SK-N-SH (cell line): ENCODE results near the gene FOXL2NB. TPM values are rescaled to one million over a fixed set of nuclear protein-coding genes. Genes with fewer than 3 reads are reported as not detected.
A peak's percentile ranks its signal among the peaks of the same experiment; 100 is the strongest.

Source experiments
- CTCF ChIA-PET: fragments of 300-600, 350-600 bp; formaldehyde crosslinking; extraction: SDS; loops from one replicate; lab custom pipeline; 2021; lab: Yijun Ruan, JAX
- POLR2A ChIA-PET: fragments of 350-600 bp; sonication (Branson Sonifier 250); formaldehyde crosslinking; extraction: SDS; loops from one replicate; lab custom pipeline; 2020; ENCODE audit warnings: antibody characterized with exemption, inconsistent platforms; lab: Yijun Ruan, JAX
- DNase-seq: peaks from one replicate; pipeline ENCODE4 v3.0.0; 2012
- H2AFZ ChIP-seq: fragments of 200-600 bp; sonication (generic); 2 replicates; pipeline ENCODE4 v1.8.1; 2016; ENCODE audit warnings: antibody characterized with exemption, mild to moderate bottlenecking, low read depth
- H3F3A ChIP-seq: fragments of 200-600 bp; sonication (generic); replicated peaks from 2 replicates; pipeline ENCODE3; 2016; ENCODE audit warnings: antibody characterized with exemption, mild to moderate bottlenecking; ENCODE audit not compliant: insufficient read depth
- H3K27ac ChIP-seq, 2 experiments: fragments of 200-500 bp in 1 of 2; fragments of 200-600 bp in 1 of 2; sonication (Bioruptor generic) in 1 of 2; sonication (generic), shearing (Covaris generic) in 1 of 2; 2 replicates each; pipeline versions ENCODE4 v1.5.1 to v1.6.1; 2014 to 2016; ENCODE audit warnings: low read depth in 2 of 2, inconsistent platforms in 1 of 2, low read length in 1 of 2, mild to moderate bottlenecking in 1 of 2, mixed read lengths in 1 of 2
- H3K27me3 ChIP-seq: fragments of 200-600 bp; sonication (generic), shearing (Covaris generic); 2 replicates; pipeline ENCODE4 v1.6.1; 2016; ENCODE audit warnings: mixed run types; ENCODE audit not compliant: insufficient read depth
- H3K36me3 ChIP-seq, 2 experiments: fragments of 200-500 bp in 1 of 2; fragments of 200-600 bp in 1 of 2; sonication (Bioruptor generic) in 1 of 2; sonication (generic) in 1 of 2; replicated peaks in 1 of 2; 2 replicates each; pipeline versions ENCODE3 to v1.5.1; 2014 to 2016; ENCODE audit warnings: low read length in 1 of 2, mild to moderate bottlenecking in 1 of 2; ENCODE audit not compliant: insufficient read depth in 2 of 2, control insufficient read depth in 1 of 2
- H3K4me1 ChIP-seq, 2 experiments: fragments of 200-500 bp in 1 of 2; fragments of 200-600 bp in 1 of 2; sonication (Bioruptor generic) in 1 of 2; sonication (generic), shearing (Covaris generic) in 1 of 2; 2 replicates each; pipeline versions ENCODE4 v1.5.1 to v1.6.1; 2014 to 2016; ENCODE audit warnings: low read depth in 1 of 2, low read length in 1 of 2, mixed run types in 1 of 2; ENCODE audit not compliant: insufficient read depth in 2 of 2, control insufficient read depth in 1 of 2
- H3K4me2 ChIP-seq: fragments of 200-600 bp; sonication (generic), shearing (Covaris generic); 2 replicates; pipeline ENCODE4 v1.6.1; 2017; ENCODE audit warnings: mixed run types
- H3K4me3 ChIP-seq, 2 experiments: fragments of 200-500 bp in 1 of 2; fragments of 200-600 bp in 1 of 2; sonication (Bioruptor generic) in 1 of 2; sonication (generic), shearing (Covaris generic) in 1 of 2; 2 replicates each; pipeline versions ENCODE4 v1.5.1 to v1.8.1; 2014 to 2016; ENCODE audit warnings: low read depth in 2 of 2, inconsistent platforms in 1 of 2, low read length in 1 of 2, mild to moderate bottlenecking in 1 of 2, mixed read lengths in 1 of 2, moderate library complexity in 1 of 2
- H3K79me2 ChIP-seq: fragments of 200-600 bp; sonication (generic); 2 replicates; pipeline ENCODE4 v1.8.1; 2017; ENCODE audit warnings: mild to moderate bottlenecking; ENCODE audit not compliant: insufficient read depth
- H3K9ac ChIP-seq: fragments of 200-600 bp; sonication (generic); 2 replicates; pipeline ENCODE4 v1.6.1; 2017; ENCODE audit warnings: mixed run types
- H3K9me2 ChIP-seq: fragments of 200-600 bp; sonication (generic); 2 replicates; pipeline ENCODE4 v1.6.1; 2017; ENCODE audit warnings: mixed run types
- H3K9me3 ChIP-seq: fragments of 200-600 bp; sonication (generic); 2 replicates; pipeline ENCODE4 v1.6.1; 2017; ENCODE audit warnings: mixed run types, mild to moderate bottlenecking, moderate library complexity
- H4K20me1 ChIP-seq: fragments of 200-600 bp; sonication (generic); 2 replicates; pipeline ENCODE4 v1.6.1; 2017; ENCODE audit warnings: mild to moderate bottlenecking, mixed run types; ENCODE audit not compliant: insufficient read depth
- CHD2 ChIP-seq: fragments of 150-350 bp; IDR thresholded peaks from 2 replicates; pipeline ENCODE4 v1.6.1; 2018; ENCODE audit warnings: low read length; ENCODE audit not compliant: partially characterized antibody
- ELF1 ChIP-seq: IDR thresholded peaks from 2 replicates; pipeline ENCODE4 v1.4.0; 2012
- EP300 ChIP-seq, 2 experiments: IDR thresholded peaks; 2 replicates each; pipeline versions ENCODE4 v1.4.0 to v1.6.1; 2012; ENCODE audit warnings: borderline replicate concordance in 1 of 2, low read depth in 1 of 2, low read length in 1 of 2
- EZH2phosphoT487 ChIP-seq: fragments of 200-600 bp; sonication (generic); IDR thresholded peaks from 2 replicates; pipeline ENCODE4 v1.6.1; 2017; ENCODE audit warnings: low read depth, mixed run types, mild to moderate bottlenecking, antibody characterized with exemption, moderate library complexity, borderline replicate concordance
- FOXJ3 ChIP-seq: sonication (generic); formaldehyde crosslinking; IDR thresholded peaks from 2 replicates; pipeline ENCODE4 v1.5.1; 2020; ENCODE audit warnings: mild to moderate bottlenecking, missing genetic modification reagents
- FOXM1 ChIP-seq: IDR thresholded peaks from 2 replicates; pipeline ENCODE4 v1.4.0; 2012; ENCODE audit warnings: low read depth, mild to moderate bottlenecking
- GATA2 ChIP-seq: sonication (generic); formaldehyde crosslinking; IDR thresholded peaks from 2 replicates; pipeline ENCODE4 v1.5.0; 2020; ENCODE audit warnings: mild to moderate bottlenecking, missing genetic modification reagents
- JUND ChIP-seq: IDR thresholded peaks from 2 replicates; pipeline ENCODE4 v1.4.0; 2012
- MAX ChIP-seq: IDR thresholded peaks from 2 replicates; pipeline ENCODE4 v1.4.0; 2012; ENCODE audit warnings: low read depth
- MEF2A ChIP-seq: IDR thresholded peaks from 2 replicates; pipeline ENCODE4 v1.4.0; 2012; ENCODE audit warnings: low read depth, borderline replicate concordance
- MXI1 ChIP-seq: IDR thresholded peaks from 2 replicates; pipeline ENCODE4 v1.6.1; 2012; ENCODE audit warnings: mild to moderate bottlenecking, low read depth, low read length, improper control_type of control experiment
- NFIC ChIP-seq: IDR thresholded peaks from 2 replicates; pipeline ENCODE4 v1.4.0; 2012; ENCODE audit warnings: borderline replicate concordance
- NRF1 ChIP-seq: IDR thresholded peaks from 2 replicates; pipeline ENCODE4 v1.6.1; 2012; ENCODE audit warnings: low read depth, mild to moderate bottlenecking, low read length
- PBX3 ChIP-seq: IDR thresholded peaks from 2 replicates; pipeline ENCODE4; 2012
- POLR2AphosphoS5 ChIP-seq: IDR thresholded peaks from 2 replicates; pipeline ENCODE4 v1.6.1; 2012; ENCODE audit warnings: low read depth, low read length
- RXRA ChIP-seq: IDR thresholded peaks from 2 replicates; pipeline ENCODE4 v1.4.0; 2012; ENCODE audit warnings: low read depth, mild to moderate bottlenecking, borderline replicate concordance
- SIN3A ChIP-seq: IDR thresholded peaks from 2 replicates; pipeline ENCODE4 v1.6.1; 2012; ENCODE audit warnings: low read depth, mild to moderate bottlenecking, low read length, moderate library complexity, borderline replicate concordance
- SMC3 ChIP-seq: IDR thresholded peaks from 2 replicates; pipeline ENCODE4 v1.6.1; 2012; ENCODE audit warnings: low read depth, low read length, improper control_type of control experiment
- TAF1 ChIP-seq: IDR thresholded peaks from 2 replicates; pipeline ENCODE4 v1.6.1; 2012; ENCODE audit warnings: low read depth, mild to moderate bottlenecking, low read length, moderate library complexity, borderline replicate concordance
- TCF12 ChIP-seq: IDR thresholded peaks from 2 replicates; pipeline ENCODE4 v1.4.0; 2012
- YY1 ChIP-seq: IDR thresholded peaks from 2 replicates; pipeline ENCODE4 v1.4.0; 2012; ENCODE audit warnings: low read depth, mild to moderate bottlenecking
- ZBTB33 ChIP-seq: IDR thresholded peaks from 2 replicates; pipeline ENCODE4 v1.4.0; 2012; ENCODE audit warnings: low read depth, borderline replicate concordance
- WGBS: methylation state at CpG from one replicate; pipeline ENCODE4 v1.1.6; 2017; ENCODE audit warnings: low lambda C conversion rate; 5-methylcytosine and 5-hydroxymethylcytosine counted together
- polyA plus RNA-seq, 3 experiments: library from polyadenylated mRNA; depleted of rRNA; stranded (reverse); fragments of >200 nt; gene quantifications; 2 replicates each; pipeline ENCODE4 v1.2.3, GENCODE V29; 2012
- TF ChIP-seq, protein P1 (sequence below): fragments of 200-600 bp; sonication (generic); IDR thresholded peaks from 2 replicates; pipeline ENCODE4 v1.6.1; 2017; ENCODE audit warnings: antibody characterized with exemption, mild to moderate bottlenecking, moderate library complexity
- TF ChIP-seq, protein P2 (sequence below): IDR thresholded peaks from 2 replicates; pipeline ENCODE4 v1.6.1; 2012; ENCODE audit warnings: mild to moderate bottlenecking, low read depth, low read length, moderate library complexity

The FOXL2NB gene
- polyA plus RNA-seq, 1 of the 3 experiments (the other 2 are of a cell fraction), result not detected

GRCh38 chr3:138915503-138916498 lies 31.2 kb upstream of the FOXL2NB start:
- Histone ChIP-seq H3K36me3 (no peaks in the 10 kb centered on the region), H3K9me2 (no peaks in the 10 kb centered on the region), H3K9ac (peak overlapping the region; percentile 82), H3K9me3 (no peaks in the 10 kb centered on the region), H2AFZ (peak overlapping the region; percentile 99), H4K20me1 (no peaks in the 10 kb centered on the region), H3K4me2 (peak overlapping the region; percentile 97), H3K4me1 (peaks cover 0 to 3% of the 10 kb centered on the region in 2 experiments; a peak in 1 of 4 replicates), H3K4me3 (peak overlapping the region; percentile 64 to 91), H3K27me3 (no peaks in the 10 kb centered on the region), H3K27ac (peak overlapping the region in 1 of 2 experiments; percentile 76; a peak in 2 of 4 replicates), H3K79me2 (no peaks in the 10 kb centered on the region), H3F3A (no peaks in the 10 kb centered on the region)
- CTCF ChIA-PET, result interaction anchor here (0.6 to 15.8 kb wide), 147 partner anchors 8 to 834 kb away, joined by 3 to 298 read pairs (median 5); partner anchors contain the start of genes CEP70, ESYT3, FAIM and PIK3CB
- POLR2A ChIA-PET, result interaction anchor here (1.0 to 2.5 kb wide), 2 partner anchors 217 to 322 kb away, joined by 3 to 15 read pairs; partner anchors contain the start of gene CEP70
- whole genome bisulfite sequencing, result 1% methylated on average over 33 of the region's 68 CpGs
- DNase-seq, result peak; percentile 93
- TF ChIP-seq RXRA, result no peak
- TF ChIP-seq TAF1, result peak; percentile 48
- no peak for TF ChIP-seq FOXJ3
- TF ChIP-seq POLR2AphosphoS5, result no peak
- no peak for TF ChIP-seq MXI1
- peak; percentile 12; the same call in 1 of the 2 replicates for TF ChIP-seq NRF1
- no peak for TF ChIP-seq MAX
- no peak; the same call in 1 of the 2 replicates for TF ChIP-seq NFIC
- TF ChIP-seq SIN3A, result no peak
- TF ChIP-seq, protein P1, sequence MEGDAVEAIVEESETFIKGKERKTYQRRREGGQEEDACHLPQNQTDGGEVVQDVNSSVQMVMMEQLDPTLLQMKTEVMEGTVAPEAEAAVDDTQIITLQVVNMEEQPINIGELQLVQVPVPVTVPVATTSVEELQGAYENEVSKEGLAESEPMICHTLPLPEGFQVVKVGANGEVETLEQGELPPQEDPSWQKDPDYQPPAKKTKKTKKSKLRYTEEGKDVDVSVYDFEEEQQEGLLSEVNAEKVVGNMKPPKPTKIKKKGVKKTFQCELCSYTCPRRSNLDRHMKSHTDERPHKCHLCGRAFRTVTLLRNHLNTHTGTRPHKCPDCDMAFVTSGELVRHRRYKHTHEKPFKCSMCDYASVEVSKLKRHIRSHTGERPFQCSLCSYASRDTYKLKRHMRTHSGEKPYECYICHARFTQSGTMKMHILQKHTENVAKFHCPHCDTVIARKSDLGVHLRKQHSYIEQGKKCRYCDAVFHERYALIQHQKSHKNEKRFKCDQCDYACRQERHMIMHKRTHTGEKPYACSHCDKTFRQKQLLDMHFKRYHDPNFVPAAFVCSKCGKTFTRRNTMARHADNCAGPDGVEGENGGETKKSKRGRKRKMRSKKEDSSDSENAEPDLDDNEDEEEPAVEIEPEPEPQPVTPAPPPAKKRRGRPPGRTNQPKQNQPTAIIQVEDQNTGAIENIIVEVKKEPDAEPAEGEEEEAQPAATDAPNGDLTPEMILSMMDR, result peak; percentile 82
- no peak for TF ChIP-seq EZH2phosphoT487
- peak; percentile 84 for TF ChIP-seq SMC3
- TF ChIP-seq, protein P2, sequence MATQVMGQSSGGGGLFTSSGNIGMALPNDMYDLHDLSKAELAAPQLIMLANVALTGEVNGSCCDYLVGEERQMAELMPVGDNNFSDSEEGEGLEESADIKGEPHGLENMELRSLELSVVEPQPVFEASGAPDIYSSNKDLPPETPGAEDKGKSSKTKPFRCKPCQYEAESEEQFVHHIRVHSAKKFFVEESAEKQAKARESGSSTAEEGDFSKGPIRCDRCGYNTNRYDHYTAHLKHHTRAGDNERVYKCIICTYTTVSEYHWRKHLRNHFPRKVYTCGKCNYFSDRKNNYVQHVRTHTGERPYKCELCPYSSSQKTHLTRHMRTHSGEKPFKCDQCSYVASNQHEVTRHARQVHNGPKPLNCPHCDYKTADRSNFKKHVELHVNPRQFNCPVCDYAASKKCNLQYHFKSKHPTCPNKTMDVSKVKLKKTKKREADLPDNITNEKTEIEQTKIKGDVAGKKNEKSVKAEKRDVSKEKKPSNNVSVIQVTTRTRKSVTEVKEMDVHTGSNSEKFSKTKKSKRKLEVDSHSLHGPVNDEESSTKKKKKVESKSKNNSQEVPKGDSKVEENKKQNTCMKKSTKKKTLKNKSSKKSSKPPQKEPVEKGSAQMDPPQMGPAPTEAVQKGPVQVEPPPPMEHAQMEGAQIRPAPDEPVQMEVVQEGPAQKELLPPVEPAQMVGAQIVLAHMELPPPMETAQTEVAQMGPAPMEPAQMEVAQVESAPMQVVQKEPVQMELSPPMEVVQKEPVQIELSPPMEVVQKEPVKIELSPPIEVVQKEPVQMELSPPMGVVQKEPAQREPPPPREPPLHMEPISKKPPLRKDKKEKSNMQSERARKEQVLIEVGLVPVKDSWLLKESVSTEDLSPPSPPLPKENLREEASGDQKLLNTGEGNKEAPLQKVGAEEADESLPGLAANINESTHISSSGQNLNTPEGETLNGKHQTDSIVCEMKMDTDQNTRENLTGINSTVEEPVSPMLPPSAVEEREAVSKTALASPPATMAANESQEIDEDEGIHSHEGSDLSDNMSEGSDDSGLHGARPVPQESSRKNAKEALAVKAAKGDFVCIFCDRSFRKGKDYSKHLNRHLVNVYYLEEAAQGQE, result no peak
- TF ChIP-seq TCF12, result no peak
- TF ChIP-seq ELF1, result no peak
- TF ChIP-seq YY1, result no peak; the same call in none of the 2 replicates
- no peak for TF ChIP-seq EP300 (IDR thresholded peaks at IDR 0.05; ENCODE audit: borderline replicate concordance in 1 of 2, low read depth in 1 of 2, low read length in 1 of 2)
- no peak for TF ChIP-seq ZBTB33
- TF ChIP-seq GATA2, result no peak
- no peak for TF ChIP-seq FOXM1
- TF ChIP-seq JUND, result no peak
- TF ChIP-seq PBX3, result 0 out of 2 replicates have a peak, but pooled peaks have one; percentile 16
- TF ChIP-seq CHD2, result no peak
- no peak for TF ChIP-seq MEF2A
